HCT116 (cell line): ENCODE measurements around the gene DLK1. TPM values are rescaled to one million over a fixed set of nuclear protein-coding genes. Genes with fewer than 3 reads are reported as not detected.

Source experiments
- ATAC-seq: fragments of 200-7000 bp; cut with Tn5 transposase; 2 replicates; pipeline ENCODE4 v1.9.1; 2020; ENCODE audit warnings: mild to moderate bottlenecking, moderate library complexity
- BruUV-seq: library from RNA; stranded (reverse); fragments of 400-500 nt; replicated peaks from 2 replicates; lab custom pipeline; 2021; lab: Mats Ljungman, UMichigan
- CTCF ChIA-PET: fragments of 300-600 bp; sonication (Branson Sonifier 250); formaldehyde crosslinking; loops from one replicate; lab custom pipeline; 2021; ENCODE audit warnings: antibody characterized with exemption; lab: Charles Lee
- POLR2A ChIA-PET: fragments of 300-600, 350-600 bp; sonication (Branson Sonifier 250); formaldehyde crosslinking; loops from one replicate; lab custom pipeline; 2021; ENCODE audit warnings: antibody characterized with exemption; lab: Charles Lee
- RAD21 ChIA-PET, 2 experiments: fragments of 300-600 bp; sonication (Branson Sonifier 250); formaldehyde crosslinking; loops; one replicate each; lab custom pipeline; 2023; ENCODE audit warnings: low total read pairs in 2 of 2; ENCODE audit not compliant: uncharacterized antibody in 2 of 2, unreplicated experiment in 2 of 2, low non-redundant PET in 1 of 2; lab: Charles Lee
- DNase-seq: peaks from one replicate; pipeline ENCODE4 v3.0.0-alpha.2; 2010; ENCODE audit warnings: low read depth, low spot score
- H2AFZ ChIP-seq: fragments of 200-600 bp; shearing (Covaris generic), sonication (generic); 2 replicates; pipeline ENCODE4 v1.6.1; 2017; ENCODE audit warnings: low read depth, mixed run types, mixed read lengths, antibody characterized with exemption, low read length; ENCODE audit not compliant: poor library complexity, severe bottlenecking
- H3K27ac ChIP-seq: 2 replicates; pipeline ENCODE4 v1.5.1; 2012; ENCODE audit warnings: low read depth, low read length
- H3K27me3 ChIP-seq: fragments of 200-600 bp; sonication (generic); 2 replicates; pipeline ENCODE4 v1.6.1; 2016; ENCODE audit warnings: mixed run types, low read length, mixed read lengths; ENCODE audit not compliant: insufficient read depth
- H3K36me3 ChIP-seq, 2 experiments: fragments of 200-500 bp in 1 of 2; fragments of 200-600 bp in 1 of 2; sonication (Bioruptor generic) in 1 of 2; sonication (generic) in 1 of 2; 2 replicates each; pipeline versions ENCODE4 v1.5.1 to v1.6.1; 2014 to 2016; ENCODE audit warnings: low read length in 2 of 2, inconsistent platforms in 1 of 2, mixed read lengths in 1 of 2, mixed run types in 1 of 2; ENCODE audit not compliant: insufficient read depth in 2 of 2, control insufficient read depth in 1 of 2
- H3K4me1 ChIP-seq, 2 experiments: fragments of 200-600 bp in 1 of 2; sonication (generic) in 1 of 2; 2 replicates each; pipeline versions ENCODE4 v1.5.1 to v1.6.1; 2012 to 2017; ENCODE audit warnings: low read length in 2 of 2, inconsistent platforms in 1 of 2, mild to moderate bottlenecking in 1 of 2, mixed read lengths in 1 of 2, mixed run types in 1 of 2, moderate library complexity in 1 of 2; ENCODE audit not compliant: insufficient read depth in 2 of 2, control insufficient read depth in 1 of 2
- H3K4me2 ChIP-seq: fragments of 200-600 bp; sonication (generic); 2 replicates; pipeline ENCODE4 v1.6.1; 2017; ENCODE audit warnings: mixed run types, low read length, mixed read lengths
- H3K4me3 ChIP-seq, 2 experiments: fragments of 200-600 bp in 1 of 2; sonication (generic) in 1 of 2; replicated peaks in 1 of 2; 2 replicates each; pipeline ENCODE4 v1.5.1; 2011 to 2016; ENCODE audit warnings: low read length in 2 of 2, control low read depth in 1 of 2, low read depth in 1 of 2, mild to moderate bottlenecking in 1 of 2, mixed read lengths in 1 of 2, mixed run types in 1 of 2
- H3K79me2 ChIP-seq: fragments of 200-600 bp; sonication (generic); 2 replicates; pipeline ENCODE4 v1.6.1; 2017; ENCODE audit warnings: mild to moderate bottlenecking, mixed run types, low read length, moderate library complexity, mixed read lengths; ENCODE audit not compliant: insufficient read depth
- H3K9ac ChIP-seq: fragments of 200-600 bp; sonication (generic); 2 replicates; pipeline ENCODE4 v1.6.1; 2016; ENCODE audit warnings: low read length, mixed read lengths
- H3K9me2 ChIP-seq: fragments of 200-600 bp; sonication (generic), shearing (Covaris generic); 2 replicates; pipeline ENCODE4 v1.6.1; 2017; ENCODE audit warnings: mixed run types, mild to moderate bottlenecking, moderate library complexity; ENCODE audit not compliant: insufficient read depth
- H3K9me3 ChIP-seq, 2 experiments: fragments of 200-500 bp in 1 of 2; fragments of 200-600 bp in 1 of 2; sonication (Bioruptor generic) in 1 of 2; sonication (generic) in 1 of 2; 2 replicates each; pipeline ENCODE4 v1.6.1; 2014 to 2017; ENCODE audit warnings: low read length in 2 of 2, mixed read lengths in 2 of 2, inconsistent platforms in 1 of 2, low read depth in 1 of 2, mild to moderate bottlenecking in 1 of 2, mixed run types in 1 of 2, moderate library complexity in 1 of 2; ENCODE audit not compliant: control insufficient read depth in 1 of 2, insufficient read depth in 1 of 2
- H4K20me1 ChIP-seq: fragments of 200-600 bp; sonication (generic), shearing (Covaris generic); 2 replicates; pipeline ENCODE4 v1.6.1; 2017; ENCODE audit warnings: mixed run types, mild to moderate bottlenecking, moderate library complexity; ENCODE audit not compliant: insufficient read depth
- EGR1 ChIP-seq: IDR thresholded peaks from 2 replicates; pipeline ENCODE4 v1.6.1; 2012; ENCODE audit warnings: low read depth
- EZH2 ChIP-seq: fragments of 200-600 bp; sonication (generic); IDR thresholded peaks from 2 replicates; pipeline ENCODE4 v1.6.1; 2017; ENCODE audit warnings: antibody characterized with exemption, mixed run types
- JUND ChIP-seq: IDR thresholded peaks from 2 replicates; pipeline ENCODE4 v1.6.1; 2012
- POLR2A ChIP-seq: IDR thresholded peaks from 2 replicates; pipeline ENCODE4 v1.7.0; 2011; ENCODE audit warnings: borderline replicate concordance; ENCODE audit not compliant: insufficient read depth, insufficient read length; ENCODE audit errors: extremely low read depth
- POLR2AphosphoS5 ChIP-seq: IDR thresholded peaks from 2 replicates; pipeline ENCODE4 v1.6.1; 2011; ENCODE audit warnings: mild to moderate bottlenecking, low read depth, low read length, moderate library complexity
- RAD21 ChIP-seq: IDR thresholded peaks from 2 replicates; pipeline ENCODE4 v1.6.1; 2012; ENCODE audit warnings: low read depth, mild to moderate bottlenecking
- SIN3A ChIP-seq: IDR thresholded peaks from 2 replicates; pipeline ENCODE4 v1.6.1; 2012; ENCODE audit warnings: low read depth
- SP1 ChIP-seq: IDR thresholded peaks from 2 replicates; pipeline ENCODE4 v1.6.1; 2012; ENCODE audit warnings: low read depth
- SRF ChIP-seq: IDR thresholded peaks from 2 replicates; pipeline ENCODE4 v1.6.1; 2012; ENCODE audit warnings: low read depth
- TCF7L2 ChIP-seq: IDR thresholded peaks from 2 replicates; pipeline ENCODE4 v1.7.0; 2011; ENCODE audit warnings: borderline replicate concordance, inconsistent platforms; ENCODE audit not compliant: insufficient read depth, insufficient read length; ENCODE audit errors: extremely low read depth
- YY1 ChIP-seq: IDR thresholded peaks from 2 replicates; pipeline ENCODE4 v1.6.1; 2011; ENCODE audit warnings: low read length, low read depth, moderate library complexity, mild to moderate bottlenecking; ENCODE audit not compliant: insufficient replicate concordance; ENCODE audit errors: extremely low read depth
- ZFX ChIP-seq: fragments of 450-650 bp; IDR thresholded peaks from 2 replicates; pipeline ENCODE4 v1.6.1; 2017
- intact Hi-C: fragments of 100-400 bp; cut with micrococcal nuclease; formaldehyde crosslinking; loops from 2 replicates; pipeline ENCODE4 v1.10.0; 2022
- total RNA-seq: library from RNA; stranded (reverse); gene quantifications from one replicate; pipeline ENCODE4 v1.2.1, GENCODE V29; 2021; ENCODE audit not compliant: unreplicated experiment
- TF ChIP-seq, protein P1 (sequence below): IDR thresholded peaks from 2 replicates; pipeline ENCODE4 v1.6.1; 2011; ENCODE audit warnings: mild to moderate bottlenecking, low read length, moderate library complexity; ENCODE audit not compliant: insufficient replicate concordance; ENCODE audit errors: extremely low read depth
- TF ChIP-seq, protein P2 (sequence below): IDR thresholded peaks from 2 replicates; pipeline ENCODE4 v1.6.1; 2012; ENCODE audit warnings: low read depth
- TF ChIP-seq, protein P3 (sequence below), 3 experiments: fragments of 200-600 bp in 1 of 3; sonication (generic) in 1 of 3; IDR thresholded peaks in 2 of 3; conservative IDR thresholded peaks in 1 of 3; 2 replicates each; pipeline ENCODE4 v1.5.1; 2012 to 2017; ENCODE audit warnings: low read depth in 2 of 3, low read length in 2 of 3, antibody characterized with exemption in 1 of 3, borderline replicate concordance in 1 of 3, control low read depth in 1 of 3, mild to moderate bottlenecking in 1 of 3, mixed read lengths in 1 of 3, mixed run types in 1 of 3, moderate library complexity in 1 of 3; ENCODE audit not compliant: insufficient read depth in 1 of 3
- TF ChIP-seq, protein P4 (sequence below): IDR thresholded peaks from 2 replicates; pipeline ENCODE4 v1.6.1; 2012

DLK1 gene
- total RNA-seq, 1 experiment from 2014 or later: 1.5 TPM

DNA sequence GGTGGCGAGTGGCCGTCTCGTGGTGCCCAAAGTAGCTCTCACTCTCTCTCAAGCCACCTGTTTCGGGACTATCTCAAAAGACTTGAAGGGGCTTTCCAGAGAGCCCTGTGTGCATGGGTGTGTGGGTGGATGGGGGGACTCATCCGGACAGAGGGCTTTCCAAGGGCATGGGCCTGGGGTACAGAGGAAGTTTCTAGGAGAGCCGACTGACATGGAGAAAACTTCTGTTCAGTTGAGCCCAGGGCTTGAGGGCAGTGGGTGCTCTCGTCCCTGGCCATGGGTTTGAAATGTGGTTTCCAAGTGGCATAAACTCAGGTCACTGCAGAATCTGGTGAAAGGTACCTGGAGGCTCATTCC is 51.8 kb downstream of the DLK1 start:
- H4K20me1 ChIP-seq: no peaks in the 10 kb centered on the region
- H3K27me3 ChIP-seq: no peaks in the 10 kb centered on the region
- ChIA-PET CTCF (no interaction called here), POLR2A (no interaction called here), RAD21 (no interaction called here)
- H3K9me2 ChIP-seq: no peaks in the 10 kb centered on the region
- H3K4me3 ChIP-seq: no peak overlapping the region
- no peak overlapping the region for H2AFZ ChIP-seq
- H3K4me1 ChIP-seq: no peaks in the 10 kb centered on the region
- intact Hi-C loops: no loop called here
- H3K36me3 ChIP-seq: no peaks in the 10 kb centered on the region
- TF ChIP-seq POLR2AphosphoS5: no peak
- TF ChIP-seq, protein P1, sequence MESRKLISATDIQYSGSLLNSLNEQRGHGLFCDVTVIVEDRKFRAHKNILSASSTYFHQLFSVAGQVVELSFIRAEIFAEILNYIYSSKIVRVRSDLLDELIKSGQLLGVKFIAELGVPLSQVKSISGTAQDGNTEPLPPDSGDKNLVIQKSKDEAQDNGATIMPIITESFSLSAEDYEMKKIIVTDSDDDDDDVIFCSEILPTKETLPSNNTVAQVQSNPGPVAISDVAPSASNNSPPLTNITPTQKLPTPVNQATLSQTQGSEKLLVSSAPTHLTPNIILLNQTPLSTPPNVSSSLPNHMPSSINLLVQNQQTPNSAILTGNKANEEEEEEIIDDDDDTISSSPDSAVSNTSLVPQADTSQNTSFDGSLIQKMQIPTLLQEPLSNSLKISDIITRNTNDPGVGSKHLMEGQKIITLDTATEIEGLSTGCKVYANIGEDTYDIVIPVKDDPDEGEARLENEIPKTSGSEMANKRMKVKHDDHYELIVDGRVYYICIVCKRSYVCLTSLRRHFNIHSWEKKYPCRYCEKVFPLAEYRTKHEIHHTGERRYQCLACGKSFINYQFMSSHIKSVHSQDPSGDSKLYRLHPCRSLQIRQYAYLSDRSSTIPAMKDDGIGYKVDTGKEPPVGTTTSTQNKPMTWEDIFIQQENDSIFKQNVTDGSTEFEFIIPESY: no peak
- no peak for TF ChIP-seq RAD21
- TF ChIP-seq SIN3A: no peak
- TF ChIP-seq ZFX: no peak
- no peak for TF ChIP-seq SP1
- no peak for TF ChIP-seq POLR2A
- TF ChIP-seq EGR1: no peak
- no peak for TF ChIP-seq YY1
- no peak for TF ChIP-seq TCF7L2
- no peak for TF ChIP-seq JUND
- TF ChIP-seq, protein P2, sequence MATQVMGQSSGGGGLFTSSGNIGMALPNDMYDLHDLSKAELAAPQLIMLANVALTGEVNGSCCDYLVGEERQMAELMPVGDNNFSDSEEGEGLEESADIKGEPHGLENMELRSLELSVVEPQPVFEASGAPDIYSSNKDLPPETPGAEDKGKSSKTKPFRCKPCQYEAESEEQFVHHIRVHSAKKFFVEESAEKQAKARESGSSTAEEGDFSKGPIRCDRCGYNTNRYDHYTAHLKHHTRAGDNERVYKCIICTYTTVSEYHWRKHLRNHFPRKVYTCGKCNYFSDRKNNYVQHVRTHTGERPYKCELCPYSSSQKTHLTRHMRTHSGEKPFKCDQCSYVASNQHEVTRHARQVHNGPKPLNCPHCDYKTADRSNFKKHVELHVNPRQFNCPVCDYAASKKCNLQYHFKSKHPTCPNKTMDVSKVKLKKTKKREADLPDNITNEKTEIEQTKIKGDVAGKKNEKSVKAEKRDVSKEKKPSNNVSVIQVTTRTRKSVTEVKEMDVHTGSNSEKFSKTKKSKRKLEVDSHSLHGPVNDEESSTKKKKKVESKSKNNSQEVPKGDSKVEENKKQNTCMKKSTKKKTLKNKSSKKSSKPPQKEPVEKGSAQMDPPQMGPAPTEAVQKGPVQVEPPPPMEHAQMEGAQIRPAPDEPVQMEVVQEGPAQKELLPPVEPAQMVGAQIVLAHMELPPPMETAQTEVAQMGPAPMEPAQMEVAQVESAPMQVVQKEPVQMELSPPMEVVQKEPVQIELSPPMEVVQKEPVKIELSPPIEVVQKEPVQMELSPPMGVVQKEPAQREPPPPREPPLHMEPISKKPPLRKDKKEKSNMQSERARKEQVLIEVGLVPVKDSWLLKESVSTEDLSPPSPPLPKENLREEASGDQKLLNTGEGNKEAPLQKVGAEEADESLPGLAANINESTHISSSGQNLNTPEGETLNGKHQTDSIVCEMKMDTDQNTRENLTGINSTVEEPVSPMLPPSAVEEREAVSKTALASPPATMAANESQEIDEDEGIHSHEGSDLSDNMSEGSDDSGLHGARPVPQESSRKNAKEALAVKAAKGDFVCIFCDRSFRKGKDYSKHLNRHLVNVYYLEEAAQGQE: no peak
- TF ChIP-seq SRF: no peak
- TF ChIP-seq, protein P3, sequence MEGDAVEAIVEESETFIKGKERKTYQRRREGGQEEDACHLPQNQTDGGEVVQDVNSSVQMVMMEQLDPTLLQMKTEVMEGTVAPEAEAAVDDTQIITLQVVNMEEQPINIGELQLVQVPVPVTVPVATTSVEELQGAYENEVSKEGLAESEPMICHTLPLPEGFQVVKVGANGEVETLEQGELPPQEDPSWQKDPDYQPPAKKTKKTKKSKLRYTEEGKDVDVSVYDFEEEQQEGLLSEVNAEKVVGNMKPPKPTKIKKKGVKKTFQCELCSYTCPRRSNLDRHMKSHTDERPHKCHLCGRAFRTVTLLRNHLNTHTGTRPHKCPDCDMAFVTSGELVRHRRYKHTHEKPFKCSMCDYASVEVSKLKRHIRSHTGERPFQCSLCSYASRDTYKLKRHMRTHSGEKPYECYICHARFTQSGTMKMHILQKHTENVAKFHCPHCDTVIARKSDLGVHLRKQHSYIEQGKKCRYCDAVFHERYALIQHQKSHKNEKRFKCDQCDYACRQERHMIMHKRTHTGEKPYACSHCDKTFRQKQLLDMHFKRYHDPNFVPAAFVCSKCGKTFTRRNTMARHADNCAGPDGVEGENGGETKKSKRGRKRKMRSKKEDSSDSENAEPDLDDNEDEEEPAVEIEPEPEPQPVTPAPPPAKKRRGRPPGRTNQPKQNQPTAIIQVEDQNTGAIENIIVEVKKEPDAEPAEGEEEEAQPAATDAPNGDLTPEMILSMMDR (IDR thresholded peaks at IDR 0.05 in 2 of 3, conservative IDR thresholded peaks at IDR 0.05 in 1 of 3; ENCODE audit: borderline replicate concordance in 1 of 3, insufficient read depth in 1 of 3, low read depth in 2 of 3, low read length in 2 of 3): no peak
- no peak for TF ChIP-seq EZH2
- TF ChIP-seq, protein P4, sequence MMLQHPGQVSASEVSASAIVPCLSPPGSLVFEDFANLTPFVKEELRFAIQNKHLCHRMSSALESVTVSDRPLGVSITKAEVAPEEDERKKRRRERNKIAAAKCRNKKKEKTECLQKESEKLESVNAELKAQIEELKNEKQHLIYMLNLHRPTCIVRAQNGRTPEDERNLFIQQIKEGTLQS: no peak
- H3K79me2 ChIP-seq: no peaks in the 10 kb centered on the region
- BruUV-seq: no TSS peak
- no peak overlapping the region for H3K4me2 ChIP-seq
- no peak for DNase-seq
- ATAC-seq: no peak
- H3K27ac ChIP-seq: no peak overlapping the region
- no peaks in the 10 kb centered on the region for H3K9me3 ChIP-seq
- no peak overlapping the region for H3K9ac ChIP-seq
